ENCODE data around the gene CRB3. TPM values are rescaled to one million over a fixed set of nuclear protein-coding genes. Genes with fewer than 3 reads are reported as not detected.
"Not testable (repeated sequence)": the region's sequence is repeated elsewhere in the genome, so short reads cannot be mapped to it uniquely, and the experiment has no call there.

The CRB3 gene
- total and polyA plus RNA-seq, 2 donors, result 1.1 to 7.0 TPM

- H3K9me3 ChIP-seq (ENCODE audit: control insufficient read depth in 2 of 2, insufficient read depth in 1 of 2, low read length in 1 of 2), result peaks cover 0 to 10% of the 10 kb centered on the region in 2 donors
- peaks cover 58 to 65% of the 10 kb centered on the region in 2 donors for H3K36me3 ChIP-seq (ENCODE audit: control insufficient read depth in 2 of 2, insufficient read depth in 2 of 2, low read length in 1 of 2)
- no peak for DNase-seq (ENCODE audit: low read depth in 6 of 9, low spot score in 9 of 9)
- H3K27ac ChIP-seq (ENCODE audit: low read depth in 1 of 2, low read length in 1 of 2), result no peak overlapping the region
- WGBS, result 95% methylated on average over 20 of the region's 20 CpGs
- no peaks in the 10 kb centered on the region for H3K27me3 ChIP-seq (ENCODE audit: control insufficient read depth in 2 of 2, insufficient read depth in 1 of 2, low read length in 1 of 2)
- peaks cover 14 to 30% of the 10 kb centered on the region in 2 donors for H3K4me1 ChIP-seq (ENCODE audit: control insufficient read depth in 2 of 2, insufficient read depth in 2 of 2, low read length in 2 of 2)
- no peak overlapping the region for H3K4me3 ChIP-seq (ENCODE audit: low read length in 2 of 2)
These were observed 42.7 kb upstream of the CRB3 start for GRCh38 chr19:6421075-6422014.

GRCh38 chr19:6423499-6424194, 40.4 kb upstream of the CRB3 start:
- Histone ChIP-seq H3K9me3 (ENCODE audit: control insufficient read depth in 2 of 2, insufficient read depth in 1 of 2, low read length in 1 of 2) (peaks cover 0 to 13% of the 10 kb centered on the region in 2 donors), H3K27me3 (ENCODE audit: control insufficient read depth in 2 of 2, insufficient read depth in 1 of 2, low read length in 1 of 2) (no peaks in the 10 kb centered on the region), H3K4me1 (ENCODE audit: control insufficient read depth in 2 of 2, insufficient read depth in 2 of 2, low read length in 2 of 2) (peaks cover 14 to 30% of the 10 kb centered on the region in 2 donors), H3K4me3 (ENCODE audit: low read length in 2 of 2) (peak overlapping the region; percentile 83), H3K36me3 (ENCODE audit: control insufficient read depth in 2 of 2, insufficient read depth in 2 of 2, low read length in 1 of 2) (peaks cover 35 to 42% of the 10 kb centered on the region in 2 donors), H3K27ac (ENCODE audit: low read depth in 1 of 2, low read length in 1 of 2) (peak overlapping the region; percentile 36 to 56)
- WGBS, result under 1% methylated on average over 20 of the region's 20 CpGs
- DNase-seq (ENCODE audit: low read depth in 6 of 9, low spot score in 9 of 9), result peak in 2 of 9 donors; percentile 18 to 39

- peak in 4 of 9 donors; percentile 14 to 63 (median 35) for DNase-seq (ENCODE audit: low read depth in 6 of 9, low spot score in 9 of 9)
- H3K4me1 ChIP-seq (ENCODE audit: control insufficient read depth in 2 of 2, insufficient read depth in 2 of 2, low read length in 2 of 2), result peaks cover 14 to 30% of the 10 kb centered on the region in 2 donors
- peak within 1 kb of the TSS; percentile 83 for H3K4me3 ChIP-seq (ENCODE audit: low read length in 2 of 2)
- peaks cover 28 to 34% of the 10 kb centered on the region in 2 donors for H3K36me3 ChIP-seq (ENCODE audit: control insufficient read depth in 2 of 2, insufficient read depth in 2 of 2, low read length in 1 of 2)
- H3K27me3 ChIP-seq (ENCODE audit: control insufficient read depth in 2 of 2, insufficient read depth in 1 of 2, low read length in 1 of 2), result peaks cover 0 to 2% of the 10 kb centered on the region in 2 donors
- H3K9me3 ChIP-seq (ENCODE audit: control insufficient read depth in 2 of 2, insufficient read depth in 1 of 2, low read length in 1 of 2), result peaks cover 0 to 15% of the 10 kb centered on the region in 2 donors
- WGBS, result under 1% methylated on average over 111 of the region's 114 CpGs
- peak within 1 kb of the TSS; percentile 83 to 90 for H3K27ac ChIP-seq (ENCODE audit: low read depth in 1 of 2, low read length in 1 of 2)
These were observed 39.7 kb upstream of the CRB3 start, which contains the start of gene KHSRP for GRCh38 chr19:6424195-6424938. KHSRP (minus strand) TSS chr19:6424811; CDS start chr19:6424701, 110 bp downstream.

- Histone ChIP-seq H3K4me1 (ENCODE audit: control insufficient read depth in 2 of 2, insufficient read depth in 2 of 2, low read length in 2 of 2) (peaks cover 14 to 30% of the 10 kb centered on the region in 2 donors), H3K27me3 (ENCODE audit: control insufficient read depth in 2 of 2, insufficient read depth in 1 of 2, low read length in 1 of 2) (peaks cover 0 to 10% of the 10 kb centered on the region in 2 donors), H3K4me3 (ENCODE audit: low read length in 2 of 2) (peak overlapping the region; percentile 42 to 83), H3K27ac (ENCODE audit: low read depth in 1 of 2, low read length in 1 of 2) (peak overlapping the region; percentile 83 to 90), H3K9me3 (ENCODE audit: control insufficient read depth in 2 of 2, insufficient read depth in 1 of 2, low read length in 1 of 2) (peaks cover 0 to 18% of the 10 kb centered on the region in 2 donors), H3K36me3 (ENCODE audit: control insufficient read depth in 2 of 2, insufficient read depth in 2 of 2, low read length in 1 of 2) (peaks cover 21 to 27% of the 10 kb centered on the region in 2 donors)
- peak; percentile 99 to 100 (median 99) for DNase-seq (ENCODE audit: low read depth in 6 of 9, low spot score in 9 of 9)
- WGBS, result 5% methylated on average over 43 of the region's 43 CpGs
These were observed 38.9 kb upstream of the CRB3 start for GRCh38 chr19:6424939-6425731.

- whole genome bisulfite sequencing, result 97% methylated on average over 21 of the region's 21 CpGs
- H3K4me1 ChIP-seq (ENCODE audit: control insufficient read depth in 2 of 2, insufficient read depth in 2 of 2, low read length in 2 of 2), result peaks cover 14 to 30% of the 10 kb centered on the region in 2 donors
- peaks cover 0 to 18% of the 10 kb centered on the region in 2 donors for H3K9me3 ChIP-seq (ENCODE audit: control insufficient read depth in 2 of 2, insufficient read depth in 1 of 2, low read length in 1 of 2)
- H3K27ac ChIP-seq (ENCODE audit: low read depth in 1 of 2, low read length in 1 of 2), result peak overlapping the region; percentile 83 to 90
- H3K4me3 ChIP-seq (ENCODE audit: low read length in 2 of 2), result peak overlapping the region; percentile 40 to 42
- H3K27me3 ChIP-seq (ENCODE audit: control insufficient read depth in 2 of 2, insufficient read depth in 1 of 2, low read length in 1 of 2), result peaks cover 0 to 13% of the 10 kb centered on the region in 2 donors
- peaks cover 12 to 18% of the 10 kb centered on the region in 2 donors for H3K36me3 ChIP-seq (ENCODE audit: control insufficient read depth in 2 of 2, insufficient read depth in 2 of 2, low read length in 1 of 2)
- peak in 2 of 9 donors; percentile 21 to 30 for DNase-seq (ENCODE audit: low read depth in 6 of 9, low spot score in 9 of 9)
These were observed 38.1 kb upstream of the CRB3 start for GRCh38 chr19:6425732-6426620.

GRCh38 chr19:6427131-6427530, 36.9 kb upstream of the CRB3 start:
- no peak overlapping the region for H3K27ac ChIP-seq (ENCODE audit: low read depth in 1 of 2, low read length in 1 of 2)
- H3K36me3 ChIP-seq (ENCODE audit: control insufficient read depth in 2 of 2, insufficient read depth in 2 of 2, low read length in 1 of 2), result peaks cover under 1 to 7% of the 10 kb centered on the region in 2 donors
- no peak for DNase-seq (ENCODE audit: low read depth in 6 of 9, low spot score in 9 of 9)
- peaks cover 0 to 15% of the 10 kb centered on the region in 2 donors for H3K27me3 ChIP-seq (ENCODE audit: control insufficient read depth in 2 of 2, insufficient read depth in 1 of 2, low read length in 1 of 2)
- WGBS, result 94% methylated on average over 18 of the region's 18 CpGs
- H3K4me1 ChIP-seq (ENCODE audit: control insufficient read depth in 2 of 2, insufficient read depth in 2 of 2, low read length in 2 of 2), result peaks cover 14 to 26% of the 10 kb centered on the region in 2 donors
- no peak overlapping the region for H3K4me3 ChIP-seq (ENCODE audit: low read length in 2 of 2)
- peaks cover 0 to 18% of the 10 kb centered on the region in 2 donors for H3K9me3 ChIP-seq (ENCODE audit: control insufficient read depth in 2 of 2, insufficient read depth in 1 of 2, low read length in 1 of 2)

GRCh38 chr19:6428692-6429418, 35.2 kb upstream of the CRB3 start:
- WGBS, result 93% methylated on average over 2 of the region's 2 CpGs
- not testable (repeated sequence) for H3K4me3 ChIP-seq (ENCODE audit: low read length in 2 of 2); H3K27ac ChIP-seq (ENCODE audit: low read depth in 1 of 2, low read length in 1 of 2); DNase-seq (ENCODE audit: low read depth in 6 of 9, low spot score in 9 of 9); H3K36me3 ChIP-seq (ENCODE audit: control insufficient read depth in 2 of 2, insufficient read depth in 2 of 2, low read length in 1 of 2)
- peaks cover 7 to 10% of the 10 kb centered on the region in 2 donors for H3K4me1 ChIP-seq (ENCODE audit: control insufficient read depth in 2 of 2, insufficient read depth in 2 of 2, low read length in 2 of 2)
- H3K27me3 ChIP-seq (ENCODE audit: control insufficient read depth in 2 of 2, insufficient read depth in 1 of 2, low read length in 1 of 2), result peaks cover 0 to 15% of the 10 kb centered on the region in 2 donors
- H3K9me3 ChIP-seq (ENCODE audit: control insufficient read depth in 2 of 2, insufficient read depth in 1 of 2, low read length in 1 of 2), result peaks cover 0 to 18% of the 10 kb centered on the region in 2 donors

Data from thymus (tissue), 11 donors.